Suprapubic skin (tissue), 3 donors: ENCODE results near the gene URGCP.

Source experiments
- EP300 ChIP-seq: sonication (generic); formaldehyde crosslinking; IDR thresholded peaks from one replicate; pipeline ENCODE4 v1.6.1; 2017; ENCODE audit warnings: antibody characterized with exemption
- POLR2A ChIP-seq, 2 donors: fragments of 450-650 bp; IDR thresholded peaks; one replicate each; pipeline ENCODE4 v1.6.1; 2017; ENCODE audit warnings: antibody characterized with exemption in 2 of 2, mild to moderate bottlenecking in 2 of 2, moderate library complexity in 2 of 2
- TF ChIP-seq, protein P1 (sequence below), 2 donors: fragments of 200-600 bp in 1 of 2; fragments of 450-650 bp in 1 of 2; sonication (generic) in 1 of 2; IDR thresholded peaks; one replicate each; pipeline ENCODE4 v1.5.1; 2016 to 2019; ENCODE audit warnings: antibody characterized with exemption in 2 of 2, mild to moderate bottlenecking in 1 of 2, moderate library complexity in 1 of 2

DNA sequence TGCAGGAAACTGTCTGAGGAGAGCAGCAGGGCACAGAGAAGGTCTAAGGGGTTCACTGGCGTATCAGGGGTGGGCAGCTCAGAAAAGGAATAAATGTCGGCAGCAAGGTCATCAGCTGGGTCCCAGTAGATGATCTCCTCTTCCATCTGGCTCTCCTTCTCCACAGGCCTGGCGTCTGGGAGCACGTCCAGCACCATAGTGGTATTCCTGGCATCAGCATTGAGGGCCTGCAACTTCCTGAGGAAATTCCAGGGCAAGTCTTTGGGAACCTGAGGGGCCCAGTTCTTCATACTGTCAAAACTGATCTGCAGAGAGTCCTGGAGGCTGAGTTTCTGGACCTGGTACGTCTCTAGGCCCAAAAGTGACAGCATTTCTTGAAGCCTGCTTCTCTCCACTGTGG lies 27.5 kb downstream of the URGCP start:
- no peak for TF ChIP-seq EP300
- no peak for TF ChIP-seq POLR2A (IDR thresholded peaks at IDR 0.05)
- TF ChIP-seq, protein P1, sequence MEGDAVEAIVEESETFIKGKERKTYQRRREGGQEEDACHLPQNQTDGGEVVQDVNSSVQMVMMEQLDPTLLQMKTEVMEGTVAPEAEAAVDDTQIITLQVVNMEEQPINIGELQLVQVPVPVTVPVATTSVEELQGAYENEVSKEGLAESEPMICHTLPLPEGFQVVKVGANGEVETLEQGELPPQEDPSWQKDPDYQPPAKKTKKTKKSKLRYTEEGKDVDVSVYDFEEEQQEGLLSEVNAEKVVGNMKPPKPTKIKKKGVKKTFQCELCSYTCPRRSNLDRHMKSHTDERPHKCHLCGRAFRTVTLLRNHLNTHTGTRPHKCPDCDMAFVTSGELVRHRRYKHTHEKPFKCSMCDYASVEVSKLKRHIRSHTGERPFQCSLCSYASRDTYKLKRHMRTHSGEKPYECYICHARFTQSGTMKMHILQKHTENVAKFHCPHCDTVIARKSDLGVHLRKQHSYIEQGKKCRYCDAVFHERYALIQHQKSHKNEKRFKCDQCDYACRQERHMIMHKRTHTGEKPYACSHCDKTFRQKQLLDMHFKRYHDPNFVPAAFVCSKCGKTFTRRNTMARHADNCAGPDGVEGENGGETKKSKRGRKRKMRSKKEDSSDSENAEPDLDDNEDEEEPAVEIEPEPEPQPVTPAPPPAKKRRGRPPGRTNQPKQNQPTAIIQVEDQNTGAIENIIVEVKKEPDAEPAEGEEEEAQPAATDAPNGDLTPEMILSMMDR (IDR thresholded peaks at IDR 0.05): no peak
